ENCODE measurements around the gene UCHL5.
"Not testable (repeated sequence)": the region's sequence is repeated elsewhere in the genome, so short reads cannot be mapped to it uniquely, and the experiment has no call there.

Gene UCHL5

DNA sequence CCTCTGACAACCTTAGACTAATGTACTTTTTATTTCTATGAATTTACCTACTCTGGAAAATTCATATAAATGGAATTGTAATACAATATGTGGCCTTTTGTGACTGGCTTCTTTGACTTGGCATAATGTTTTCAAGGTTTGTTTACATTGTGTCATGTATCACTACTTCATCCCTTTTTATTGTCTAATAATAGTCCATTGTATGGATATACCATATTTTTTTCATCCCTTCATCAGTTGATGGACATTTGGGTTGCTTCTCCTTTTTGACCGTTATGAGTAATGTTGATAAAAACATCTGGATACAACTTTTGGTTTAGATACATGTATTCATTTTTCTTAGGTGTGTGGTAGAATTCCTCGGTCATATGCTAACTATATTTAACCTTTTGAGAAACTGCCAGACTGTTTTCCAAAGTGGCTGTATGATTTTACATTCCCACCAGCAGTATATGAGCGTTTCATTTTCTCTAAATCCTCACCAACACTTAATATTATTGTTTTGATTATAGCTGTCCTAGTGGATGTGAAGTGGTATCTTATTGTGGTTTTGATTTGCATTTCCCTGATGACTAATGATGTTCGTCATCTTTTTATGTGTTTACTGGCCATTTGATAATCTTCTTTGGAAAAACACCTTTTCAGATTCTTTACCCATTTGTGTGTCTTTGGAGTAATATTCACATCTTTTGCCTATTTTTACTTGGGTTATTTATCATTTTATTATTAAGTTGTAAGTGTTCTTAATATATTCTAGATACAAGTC is 3.7 kb upstream of the UCHL5 start:
- no peak for DNase-seq

DNA sequence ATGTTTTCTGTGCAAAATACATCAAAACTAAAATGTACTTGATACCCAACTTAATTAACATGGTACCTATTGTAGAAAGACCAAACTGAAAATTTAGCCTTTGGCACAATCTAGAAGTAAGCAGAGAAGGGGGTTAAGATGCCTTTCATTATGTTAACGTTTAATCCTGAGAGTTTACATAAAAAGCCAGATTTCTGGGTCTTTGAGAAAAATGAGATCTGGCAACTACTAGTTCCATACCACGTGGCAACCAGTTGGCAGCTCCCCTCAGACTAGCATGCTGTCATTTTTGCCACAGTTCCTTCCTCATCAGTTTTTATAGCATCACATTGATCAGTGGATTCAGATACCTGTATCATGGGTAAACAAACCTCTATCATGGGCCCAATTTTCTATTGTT is 1.8 kb upstream of the UCHL5 start:
- DNase-seq, result no peak

DNA sequence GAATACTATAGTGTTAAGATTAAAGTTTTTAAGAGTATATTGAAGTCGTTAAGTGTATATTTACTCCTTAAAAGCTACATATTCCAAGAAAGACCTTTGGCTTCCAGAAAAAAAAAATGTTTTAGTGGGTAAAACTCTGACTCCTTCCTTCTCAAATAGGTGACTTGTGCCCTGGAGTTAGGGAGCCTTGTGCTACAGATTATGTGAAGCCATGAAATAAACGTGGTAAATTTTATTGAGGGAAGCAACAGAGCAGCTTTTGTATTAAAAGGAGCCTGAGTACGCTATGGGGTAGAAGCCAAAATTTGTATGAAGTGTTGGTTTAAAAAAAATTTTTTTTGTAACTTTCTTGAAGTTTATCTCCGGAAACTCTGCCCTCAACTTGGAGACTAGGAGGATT is 1.2 kb upstream of the UCHL5 start:
- DNase-seq, result no peak

DNA sequence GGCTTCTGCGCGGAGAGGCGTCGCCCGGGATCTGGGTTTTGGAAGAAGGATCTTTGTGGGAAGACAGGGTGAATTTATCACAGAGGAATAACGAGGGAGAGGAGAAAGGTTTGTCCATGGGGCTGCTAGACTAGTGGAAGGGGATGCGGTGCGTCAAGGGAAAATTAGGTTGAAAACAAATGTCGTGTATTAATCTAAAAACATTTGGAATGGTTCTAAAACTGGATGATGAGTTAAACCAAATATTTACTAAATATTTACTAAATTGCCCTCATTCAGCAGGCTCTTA is 899 bp upstream of the UCHL5 start:
- DNase-seq, result peak; percentile 58

DNA sequence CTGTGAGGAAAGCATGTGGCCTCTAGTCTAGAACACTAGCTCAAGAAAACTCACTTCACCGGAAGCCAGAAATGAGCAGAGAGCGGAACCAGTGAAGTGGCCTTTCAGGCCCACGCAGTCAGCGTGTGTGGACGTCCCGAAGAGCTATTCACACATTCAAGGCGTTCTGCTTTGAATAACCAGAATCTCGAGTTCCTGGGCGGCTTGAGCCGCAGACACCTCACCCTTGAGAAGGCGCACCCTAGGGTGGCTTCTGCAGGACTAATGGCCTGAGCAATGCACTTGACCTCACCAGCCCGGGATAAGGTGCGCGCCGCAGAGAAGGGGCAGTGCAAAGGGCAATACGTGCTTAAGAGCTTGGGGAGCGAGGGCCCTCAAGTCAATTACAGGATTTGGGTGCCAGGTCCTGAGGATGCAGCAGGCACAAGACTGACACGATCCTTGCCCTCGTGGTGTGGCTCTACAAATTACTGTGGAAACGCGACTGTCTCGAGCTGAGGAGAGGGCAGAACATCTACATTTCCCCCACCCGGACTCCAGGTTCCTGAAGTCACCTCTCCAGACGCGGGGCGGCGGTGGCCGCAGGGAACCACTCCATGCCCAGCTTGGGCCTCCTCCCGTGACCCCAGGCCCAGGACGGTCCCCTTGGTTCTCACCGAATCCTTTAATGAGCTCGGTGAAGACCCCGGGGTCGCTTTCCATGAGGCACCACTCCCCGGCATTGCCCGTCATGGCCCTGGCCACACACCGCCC is 455 bp downstream of the UCHL5 start:
- peak; percentile 39 for DNase-seq

DNA sequence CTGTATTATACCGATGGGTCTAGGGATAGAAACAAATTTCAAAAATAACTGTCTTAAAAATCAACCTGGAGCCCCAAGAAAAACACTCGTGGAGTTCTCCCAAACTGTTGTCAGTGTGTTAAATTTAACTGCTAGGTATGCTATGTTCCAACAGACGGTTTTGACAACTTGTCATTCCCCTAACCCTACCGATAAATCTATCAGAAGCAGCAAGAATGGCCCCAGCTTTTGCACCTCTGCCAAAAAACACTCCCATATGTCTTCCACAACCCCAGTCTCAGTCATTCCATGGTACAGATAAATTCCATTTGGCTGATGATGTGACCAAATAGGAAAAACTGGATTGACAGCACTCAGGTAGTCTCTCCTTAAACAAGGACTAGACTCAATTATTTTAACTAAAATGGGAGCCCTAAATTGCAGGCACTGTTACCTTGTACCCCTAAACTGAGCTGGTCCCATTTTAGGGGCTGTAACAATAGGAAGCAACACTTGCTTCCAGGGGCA is 4.9 kb downstream of the UCHL5 start:
- DNase-seq, result no peak

DNA sequence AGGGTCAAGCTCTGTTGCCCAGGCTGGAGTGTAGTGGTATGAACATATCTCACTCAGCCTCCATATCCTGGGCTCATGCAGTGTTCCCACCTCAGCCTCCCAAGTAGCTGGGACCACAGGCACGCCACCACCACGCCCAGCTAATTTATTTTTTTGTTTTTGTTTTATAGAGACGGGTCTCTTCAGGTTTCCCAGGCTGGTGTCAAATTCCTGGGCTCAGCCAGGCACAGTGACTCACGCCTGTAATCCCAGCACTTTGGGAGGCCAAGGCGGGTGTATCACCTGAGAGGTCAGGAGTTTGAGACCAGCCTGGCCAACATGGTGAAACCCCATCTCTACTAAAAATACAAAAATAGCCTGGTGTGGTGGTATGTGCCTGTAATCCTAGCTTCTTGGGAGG is 10.2 kb downstream of the UCHL5 start:
- DNase-seq, result not testable (repeated sequence)

DNA sequence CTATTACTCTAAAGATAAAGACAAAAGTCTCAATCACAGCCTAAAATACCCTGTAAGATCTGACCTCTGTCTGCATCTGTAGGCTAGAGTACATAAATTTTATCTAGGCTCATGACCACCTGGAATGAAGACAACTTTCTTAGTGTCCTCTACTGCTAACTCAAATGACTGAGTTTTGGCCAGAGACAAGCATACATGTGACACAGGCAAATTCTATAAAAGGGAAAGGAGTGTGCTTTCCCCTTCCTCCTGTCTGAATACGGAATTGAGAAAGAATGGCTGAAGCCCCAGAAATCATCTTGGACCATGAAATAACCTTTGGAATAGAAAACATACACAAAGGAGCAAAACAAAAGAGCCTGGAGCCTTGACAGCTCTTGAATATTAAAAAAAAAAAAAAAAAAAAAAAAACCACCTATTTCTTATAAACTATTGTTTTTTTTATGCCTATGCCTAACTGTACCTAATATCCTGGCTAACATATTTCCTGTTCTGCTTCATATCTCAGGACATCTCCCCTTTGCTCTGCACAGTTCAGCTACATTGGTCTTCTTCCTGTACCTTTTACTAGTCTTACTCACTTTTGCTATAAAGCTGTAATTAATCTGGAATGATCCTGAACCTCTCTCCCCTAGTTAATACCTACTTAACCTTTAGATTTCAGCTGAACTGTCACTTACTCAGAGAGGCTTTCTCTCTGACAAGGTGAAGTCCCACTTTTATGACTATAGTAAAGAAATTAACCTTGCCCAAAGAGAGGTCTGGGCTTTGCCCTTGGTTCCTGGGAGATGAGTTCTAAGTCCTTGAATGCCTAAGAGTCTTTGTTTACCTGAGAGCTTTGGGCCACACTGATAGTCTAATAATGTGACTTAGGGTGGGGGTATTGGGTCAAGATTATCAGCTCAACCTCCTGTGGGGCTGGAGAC is 16.1 kb downstream of the UCHL5 start:
- DNase-seq, result no peak

DNA sequence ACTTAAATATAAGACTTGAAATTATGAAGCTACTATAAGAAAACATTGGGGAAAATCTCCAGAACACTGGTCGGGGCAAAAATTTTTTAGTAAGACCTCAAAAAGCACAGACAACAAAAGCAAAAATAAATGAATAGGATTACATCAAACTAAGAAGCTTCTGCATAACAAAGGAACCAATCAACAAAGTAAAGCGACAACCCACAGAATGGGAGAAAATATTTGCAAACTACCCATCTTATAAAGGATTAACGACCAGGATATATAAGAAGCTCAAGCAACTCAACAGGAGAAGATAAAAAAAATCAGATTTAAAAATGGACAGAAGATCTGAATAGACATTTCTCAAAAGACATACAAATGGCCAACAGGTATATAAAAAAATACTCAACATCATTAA is 19.1 kb downstream of the UCHL5 start:
- DNase-seq, result no peak

DNA sequence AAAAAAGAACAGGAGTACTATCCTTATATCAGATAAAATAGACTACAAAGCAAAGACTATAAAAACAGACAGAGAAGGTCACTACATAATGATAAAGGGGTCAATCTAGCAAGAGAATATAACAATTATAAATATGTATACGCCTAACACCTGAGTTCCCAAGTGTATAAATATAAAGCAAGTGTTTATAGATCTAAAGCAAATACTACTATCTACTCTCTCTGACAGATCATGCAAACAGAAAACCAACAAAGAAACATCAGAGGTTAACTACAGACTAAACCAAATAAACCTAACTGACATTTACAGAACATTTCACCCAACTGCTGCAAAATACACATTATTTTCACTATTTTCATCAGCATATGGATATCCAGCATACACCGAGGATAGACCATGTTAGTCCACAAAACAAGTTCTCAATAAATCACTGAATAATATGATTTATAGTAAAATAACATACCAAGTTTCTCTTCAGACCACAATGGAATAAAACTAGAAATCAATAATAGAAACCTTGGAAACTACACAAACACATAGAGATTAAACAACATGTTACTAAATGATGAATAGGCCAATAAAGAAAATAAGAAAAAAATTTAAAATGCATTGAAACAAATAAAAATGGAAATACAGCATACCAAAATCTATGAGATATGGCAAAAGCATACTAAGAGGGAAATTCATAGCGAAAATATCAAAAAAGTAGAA is 22.7 kb downstream of the UCHL5 start:
- DNase-seq, result no peak

DNA sequence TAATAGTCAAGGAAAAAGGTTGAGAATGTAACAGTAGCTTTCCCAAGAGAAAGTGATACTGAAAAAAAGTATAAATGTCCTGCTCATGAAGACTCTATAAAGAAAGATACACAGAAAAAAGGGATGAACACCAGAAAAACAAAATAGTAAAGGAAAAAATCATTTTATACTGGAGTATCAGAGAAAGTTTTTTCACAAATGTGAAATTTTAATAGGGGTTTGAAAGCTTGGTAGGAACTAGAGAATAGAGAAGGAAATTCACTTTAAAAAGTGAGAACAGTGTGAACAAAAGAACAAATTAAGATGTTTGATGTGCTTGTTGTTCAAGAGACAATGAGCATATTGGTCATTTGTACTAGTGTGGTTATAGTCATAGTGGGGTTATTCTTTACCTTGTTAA is 25.6 kb downstream of the UCHL5 start:
- DNase-seq, result no peak

DNA sequence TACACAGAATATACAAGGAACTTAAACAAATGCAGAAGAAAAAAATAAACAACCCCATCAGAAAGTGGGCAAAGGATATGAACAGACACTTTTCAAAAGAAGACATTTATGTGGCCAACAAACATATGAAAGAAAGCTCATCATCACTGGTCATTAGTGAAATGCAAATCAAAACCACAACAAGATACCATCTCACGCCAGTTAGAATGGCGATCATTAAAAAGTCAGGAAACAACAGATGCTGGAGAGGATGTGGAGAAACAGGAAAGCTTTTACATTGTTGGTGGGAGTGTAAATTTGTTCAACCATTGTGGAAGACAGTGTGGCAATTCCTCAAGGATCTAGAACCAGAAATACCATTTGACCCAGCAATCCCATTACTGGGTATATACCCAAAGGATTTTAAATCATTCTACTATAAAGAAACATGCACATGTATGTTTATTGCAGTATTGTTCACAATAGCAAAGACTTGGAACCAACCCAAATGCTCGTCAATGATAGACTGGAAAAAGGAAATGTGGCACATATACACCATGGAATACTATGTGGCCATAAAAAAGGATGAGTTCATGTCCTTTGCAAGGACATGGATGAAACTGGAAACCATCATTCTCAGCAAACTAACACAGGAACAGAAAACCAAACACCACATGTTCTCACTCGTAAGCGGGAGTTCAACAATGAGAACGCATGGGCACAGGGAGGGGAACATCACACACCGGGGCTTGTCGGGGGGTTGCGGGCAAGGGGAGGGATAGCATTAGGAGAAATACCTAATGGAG is 26.3 kb downstream of the UCHL5 start:
- DNase-seq, result not testable (repeated sequence)

DNA sequence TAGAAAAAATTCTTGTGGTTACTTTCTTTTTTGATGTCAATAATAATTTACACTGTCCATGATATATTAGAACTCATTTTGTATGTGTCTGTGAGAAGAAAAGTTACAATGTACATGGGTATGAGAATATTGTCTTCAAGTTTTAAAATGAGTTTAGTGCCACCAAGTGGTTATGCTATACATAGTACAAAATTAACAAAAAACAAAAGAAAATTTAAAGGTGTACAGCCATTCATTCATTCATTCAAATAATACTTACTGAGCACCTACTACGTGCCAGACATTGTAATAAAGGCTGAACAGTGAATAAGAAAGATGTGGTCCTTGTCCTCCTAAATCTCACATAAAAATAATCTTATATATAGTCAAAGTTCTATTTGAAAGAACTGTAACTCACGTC is 27.7 kb downstream of the UCHL5 start:
- no peak for DNase-seq

DNA sequence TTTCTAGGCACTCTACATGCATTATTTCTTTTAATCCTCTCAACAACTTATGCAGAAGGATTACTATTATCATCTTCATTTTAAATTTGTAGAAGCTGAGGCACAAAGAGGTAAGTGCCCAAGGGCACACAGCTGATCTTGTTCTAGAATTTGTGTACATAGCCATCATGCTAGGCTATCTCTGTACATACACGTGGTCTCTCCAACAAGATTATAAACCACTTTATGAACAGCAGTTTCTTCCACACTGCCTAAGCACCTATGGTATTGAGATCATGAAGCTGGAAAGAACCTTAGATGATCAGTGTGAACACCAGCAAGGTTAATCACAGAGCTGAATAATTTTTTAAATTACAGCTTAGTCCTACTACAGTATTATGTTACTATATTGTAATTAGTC is 28.9 kb downstream of the UCHL5 start:
- DNase-seq, result no peak

DNA sequence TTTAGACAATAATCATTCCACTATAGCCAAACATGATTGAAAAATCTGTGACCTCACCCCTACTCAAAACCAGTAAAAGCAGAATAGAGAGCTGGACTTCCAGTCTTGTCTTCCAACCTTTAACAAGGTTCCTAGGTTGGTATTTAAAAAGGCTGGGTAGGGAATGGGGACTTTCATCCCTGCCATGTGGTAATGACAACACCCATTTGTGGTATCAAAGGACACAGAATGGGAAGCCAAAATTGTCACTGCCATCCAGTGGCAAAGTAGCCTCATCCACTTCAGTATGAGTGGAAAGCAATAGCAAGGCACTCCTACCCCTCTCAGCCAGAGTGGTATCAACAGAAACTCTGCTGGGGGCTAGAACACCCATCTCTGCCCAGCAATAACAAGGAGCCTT is 33.9 kb downstream of the UCHL5 start:
- no peak for DNase-seq

DNA sequence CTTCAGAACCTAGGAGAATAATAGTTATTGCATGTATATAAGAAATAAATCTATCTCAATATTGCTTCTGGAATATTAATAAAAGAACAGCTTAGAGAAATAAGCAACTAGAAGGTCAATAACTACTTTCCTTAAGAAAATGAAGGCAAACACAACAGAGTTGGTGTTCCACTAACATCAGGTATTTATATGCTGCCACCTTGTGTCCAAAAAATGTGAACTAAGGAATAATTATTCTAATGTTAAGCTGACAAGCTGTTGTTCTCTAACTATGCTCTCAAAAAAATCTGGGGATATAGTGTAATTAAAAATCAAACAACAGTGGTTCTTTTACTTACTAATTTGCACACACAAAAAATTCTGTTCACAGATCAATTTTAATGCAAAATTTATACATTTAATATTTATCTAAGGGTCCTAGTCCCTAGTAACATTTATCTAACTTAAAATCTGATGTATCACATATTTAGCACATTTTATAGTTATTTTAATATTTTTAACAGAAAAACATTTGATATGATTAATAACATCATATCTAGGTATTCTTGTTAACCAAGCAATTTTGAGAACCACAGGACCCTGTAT is 39.6 kb downstream of the UCHL5 start:
- DNase-seq, result no peak

DNA sequence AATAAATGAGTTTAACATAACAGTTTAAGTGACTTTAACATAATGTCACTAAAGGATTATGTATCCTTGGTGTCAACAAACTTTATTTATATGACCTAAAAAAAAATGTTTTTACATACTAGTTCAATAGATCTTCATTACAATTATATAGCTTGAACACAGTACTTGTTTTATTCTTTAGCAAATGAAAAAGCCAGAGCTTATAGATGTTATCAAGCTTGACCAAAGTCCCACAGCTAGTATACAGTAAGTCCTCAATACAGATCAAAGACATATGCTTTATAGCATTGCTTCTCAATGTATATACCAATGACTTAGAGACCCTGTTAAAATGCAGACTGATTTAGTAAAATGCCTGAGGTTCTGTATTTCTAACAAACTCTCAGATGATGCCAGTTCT is 42.4 kb downstream of the UCHL5 start:
- no peak for DNase-seq

DNA sequence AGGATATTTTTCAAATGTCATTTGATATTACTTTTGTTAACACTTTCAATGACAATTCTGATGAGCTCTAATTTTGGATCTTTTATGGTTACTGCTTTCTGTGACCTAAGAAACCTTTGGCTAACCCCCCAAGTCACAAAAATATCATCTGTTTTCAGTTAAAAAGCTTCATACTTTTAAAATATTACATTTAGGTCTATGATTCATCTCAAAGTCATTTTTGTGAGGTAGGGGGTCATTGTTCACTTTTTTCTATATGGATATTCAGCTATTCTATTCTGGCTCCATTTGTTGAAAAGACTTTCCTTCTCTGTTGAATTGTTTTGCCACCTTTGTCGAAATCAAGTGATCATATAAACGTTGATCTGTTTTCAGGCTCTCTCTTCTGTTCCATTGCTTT is 44.8 kb downstream of the UCHL5 start:
- no peak for DNase-seq

DNA sequence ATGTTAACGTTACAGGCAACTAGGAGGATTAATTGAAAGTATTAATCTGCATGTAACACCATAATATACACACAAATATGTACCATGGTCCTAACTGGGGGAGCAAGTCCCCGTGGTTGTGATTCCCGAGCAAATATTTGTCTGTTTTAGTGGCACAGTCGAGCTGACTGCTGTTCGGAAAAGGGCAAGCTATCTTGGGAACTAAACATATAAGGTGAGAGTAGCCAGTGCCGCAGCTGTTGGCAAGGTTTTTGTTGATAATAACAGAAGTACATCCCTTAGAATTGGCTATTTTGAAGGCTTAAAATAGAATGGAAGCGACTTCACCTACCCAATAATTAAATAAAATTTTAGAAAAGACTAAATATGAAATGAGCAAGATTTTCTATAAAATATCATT is 45.5 kb downstream of the UCHL5 start:
- peak; percentile 19 for DNase-seq

DNA sequence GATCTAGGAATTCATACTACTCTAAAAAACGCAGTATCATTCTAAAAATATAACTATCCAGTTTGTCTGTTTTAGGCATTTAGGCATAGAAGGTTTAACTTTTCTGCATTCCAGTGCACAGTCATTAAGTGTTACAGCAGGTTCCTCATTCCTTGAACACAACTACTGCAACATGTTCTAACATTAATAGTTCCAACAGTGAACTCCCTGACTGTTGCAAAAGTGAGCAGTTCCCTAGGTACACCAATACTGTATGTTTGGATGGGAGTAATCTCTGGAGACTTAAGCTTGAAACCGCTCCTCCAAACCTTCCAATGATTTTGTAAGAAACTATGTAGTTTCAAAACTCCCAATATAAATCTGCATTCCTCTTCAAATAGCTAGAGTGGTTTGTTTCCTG is 46.2 kb downstream of the UCHL5 start:
- no peak for DNase-seq

DNA sequence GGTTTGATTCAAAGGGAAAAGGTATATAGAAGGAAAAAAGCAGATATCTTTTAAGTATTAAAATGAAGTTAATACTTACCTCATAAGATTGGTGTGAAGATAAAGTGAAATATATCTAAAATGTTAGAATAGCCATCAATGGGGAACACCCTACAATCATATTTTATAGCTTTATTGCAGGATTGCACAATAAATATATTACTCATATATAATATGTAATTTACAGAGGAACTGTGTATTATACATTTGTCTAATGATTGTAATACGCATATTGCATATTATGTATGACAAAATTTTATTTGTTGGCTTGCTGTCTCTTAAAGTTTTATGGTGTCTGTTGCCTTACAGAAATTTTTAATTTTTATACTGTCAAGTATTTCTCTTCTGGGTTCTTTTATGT is 47.8 kb downstream of the UCHL5 start:
- no peak for DNase-seq

DNA sequence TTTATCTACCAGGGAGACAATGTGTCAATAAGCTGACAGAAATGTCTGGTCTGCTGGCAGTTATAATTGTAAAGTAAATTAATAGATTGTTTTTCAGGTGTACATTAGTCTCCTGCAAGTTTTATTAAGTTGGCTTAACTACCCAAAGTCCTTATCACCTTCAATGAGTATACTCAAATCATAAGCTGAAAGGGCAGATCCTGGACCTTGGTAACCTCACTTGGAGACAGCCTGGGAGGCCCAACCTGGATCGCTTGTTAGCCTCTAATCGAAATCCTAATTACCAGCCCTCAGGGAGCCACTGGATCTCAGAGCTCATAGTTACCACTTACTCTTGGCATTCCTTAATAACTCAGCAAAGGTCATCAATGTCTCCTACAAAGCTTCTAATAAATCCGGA is 49.7 kb downstream of the UCHL5 start:
- DNase-seq, result no peak

Measured in SHP77 treated with DMSO at 0.1 percent for 48 hours (cell line).